OCI-LY7 (cell line): ENCODE data around the gene DDX20. TPM values are rescaled to one million over a fixed set of nuclear protein-coding genes. Genes with fewer than 3 reads are reported as not detected.

Source experiments
- BruUV-seq: library from RNA; stranded (reverse); fragments of 400-500 nt; replicated peaks from 2 replicates; lab custom pipeline; 2021; lab: Mats Ljungman, UMichigan
- CTCF ChIA-PET: fragments of 300-600 bp; sonication (Branson Sonifier 250); formaldehyde crosslinking; loops from one replicate; lab custom pipeline; 2022; ENCODE audit warnings: antibody characterized with exemption; ENCODE audit not compliant: unreplicated experiment; lab: Charles Lee
- POLR2A ChIA-PET: fragments of 300-600 bp; sonication (Branson Sonifier 250); formaldehyde crosslinking; loops from one replicate; lab custom pipeline; 2022; ENCODE audit warnings: antibody characterized with exemption; lab: Charles Lee
- DNase-seq: peaks from one replicate; pipeline ENCODE4 v3.0.0-alpha.2; 2015; ENCODE audit warnings: low spot score
- H2AFZ ChIP-seq: fragments of 200-600 bp; sonication (generic), shearing (Covaris generic); 2 replicates; pipeline ENCODE4 v1.6.1; 2014; ENCODE audit warnings: mild to moderate bottlenecking, antibody characterized with exemption, low read length, moderate library complexity
- H3K27ac ChIP-seq: fragments of 200-600 bp; sonication (generic); 2 replicates; pipeline ENCODE4 v1.5.1; 2014; ENCODE audit warnings: mixed run types, low read depth, mild to moderate bottlenecking, moderate library complexity, low read length, inconsistent platforms; ENCODE audit not compliant: poor library complexity, severe bottlenecking
- H3K36me3 ChIP-seq: fragments of 200-600 bp; sonication (generic); 2 replicates; pipeline ENCODE4 v1.6.1; 2014; ENCODE audit warnings: mild to moderate bottlenecking, antibody characterized with exemption, low read length, moderate library complexity, mixed read lengths; ENCODE audit not compliant: insufficient read depth
- H3K4me1 ChIP-seq: fragments of 200-600 bp; sonication (generic); 2 replicates; pipeline ENCODE4 v1.5.1; 2014; ENCODE audit warnings: mild to moderate bottlenecking, low read length; ENCODE audit not compliant: insufficient read depth, poor library complexity, severe bottlenecking
- H3K4me2 ChIP-seq: fragments of 200-600 bp; sonication (generic); 2 replicates; pipeline ENCODE4 v1.6.1; 2014; ENCODE audit warnings: mild to moderate bottlenecking, low read length
- H3K4me3 ChIP-seq: fragments of 200-600 bp; sonication (generic); 2 replicates; pipeline ENCODE4 v1.5.1; 2014; ENCODE audit warnings: mild to moderate bottlenecking, low read depth, low read length; ENCODE audit not compliant: poor library complexity, severe bottlenecking
- H3K79me2 ChIP-seq: fragments of 200-600 bp; sonication (generic); 2 replicates; pipeline ENCODE4 v1.6.1; 2016; ENCODE audit warnings: low read depth, mild to moderate bottlenecking, low read length, moderate library complexity, mixed read lengths; ENCODE audit not compliant: insufficient read depth
- H3K9me2 ChIP-seq: fragments of 200-600 bp; sonication (generic); 2 replicates; pipeline ENCODE4 v1.6.1; 2016; ENCODE audit warnings: mild to moderate bottlenecking, low read length, mixed read lengths; ENCODE audit not compliant: insufficient read depth
- H3K9me3 ChIP-seq: fragments of 200-600 bp; sonication (generic); 2 replicates; pipeline ENCODE4 v1.6.1; 2014; ENCODE audit warnings: mild to moderate bottlenecking, mixed run types, low read length, mixed read lengths
- H4K20me1 ChIP-seq: fragments of 200-600 bp; sonication (generic); 2 replicates; pipeline ENCODE4 v1.6.1; 2014; ENCODE audit warnings: mild to moderate bottlenecking, antibody characterized with exemption, low read length, moderate library complexity, mixed read lengths; ENCODE audit not compliant: insufficient read depth
- CTCF ChIP-seq: fragments of 200-600 bp; sonication (generic); conservative IDR thresholded peaks from 2 replicates; pipeline ENCODE4 v1.5.1; 2014; ENCODE audit warnings: mild to moderate bottlenecking, antibody characterized with exemption, low read length, moderate library complexity, mixed read lengths
- EZH2phosphoT487 ChIP-seq: fragments of 200-600 bp; sonication (generic); IDR thresholded peaks from 2 replicates; pipeline ENCODE4 v1.6.1; 2018; ENCODE audit warnings: low read depth, borderline replicate concordance, mild to moderate bottlenecking, mixed run types, antibody characterized with exemption, low read length, moderate library complexity, mixed read lengths
- intact Hi-C: fragments of 100-400 bp; cut with micrococcal nuclease; formaldehyde crosslinking; loops from one replicate; pipeline ENCODE4 v1.10.0; 2022; ENCODE audit not compliant: unreplicated experiment
- total RNA-seq, 2 experiments: library from RNA; depleted of rRNA in 1 of 2; stranded (reverse); fragments of >200 nt in 1 of 2; shearing (Covaris generic) in 1 of 2; gene quantifications; 2 replicates each; pipeline ENCODE4 v1.2.3, GENCODE V29; 2014 to 2022

Gene DDX20
- total RNA-seq, 2 experiments from 2014 or later = 30.0 to 32.9 TPM

GRCh38 chr1:111789666-111790316 is 34.1 kb downstream of the DDX20 start:
- H2AFZ ChIP-seq = no peak overlapping the region
- no peak for TF ChIP-seq CTCF
- no peak for TF ChIP-seq EZH2phosphoT487
- DNase-seq = no peak
- no peaks in the 10 kb centered on the region for H3K9me3 ChIP-seq
- no peak overlapping the region for H3K4me3 ChIP-seq
- POLR2A ChIA-PET = interaction anchor here (0.6 to 0.8 kb wide), 2 partner anchors 127 to 576 kb away, joined by 3 read pairs; no protein-coding TSS in a partner anchor
- no peaks in the 10 kb centered on the region for H3K4me1 ChIP-seq
- CTCF ChIA-PET = no interaction called here
- no peak overlapping the region for H3K4me2 ChIP-seq
- no peak overlapping the region for H3K27ac ChIP-seq
- H4K20me1 ChIP-seq = no peaks in the 10 kb centered on the region
- H3K36me3 ChIP-seq = no peaks in the 10 kb centered on the region
- no peaks in the 10 kb centered on the region for H3K9me2 ChIP-seq
- no peaks in the 10 kb centered on the region for H3K79me2 ChIP-seq
- no TSS peak for BruUV-seq
- intact Hi-C loops = no loop called here

- no peak for TF ChIP-seq CTCF
- no peak for TF ChIP-seq EZH2phosphoT487
- intact Hi-C loops = no loop called here
- no peak overlapping the region for H2AFZ ChIP-seq
- no peaks in the 10 kb centered on the region for H3K36me3 ChIP-seq
- no peak overlapping the region for H3K4me2 ChIP-seq
- H3K27ac ChIP-seq = no peak overlapping the region
- BruUV-seq = no TSS peak
- H4K20me1 ChIP-seq = no peaks in the 10 kb centered on the region
- no peak for DNase-seq
- no peak overlapping the region for H3K4me3 ChIP-seq
- H3K4me1 ChIP-seq = no peaks in the 10 kb centered on the region
- ChIA-PET CTCF (no interaction called here), POLR2A (no interaction called here)
- H3K9me3 ChIP-seq = no peaks in the 10 kb centered on the region
- H3K79me2 ChIP-seq = no peaks in the 10 kb centered on the region
- no peaks in the 10 kb centered on the region for H3K9me2 ChIP-seq
Observed at GRCh38 chr1:111791776-111792175, 36.1 kb downstream of the DDX20 start.

- Histone ChIP-seq H3K36me3 (no peaks in the 10 kb centered on the region), H4K20me1 (no peaks in the 10 kb centered on the region), H3K79me2 (no peaks in the 10 kb centered on the region), H3K4me3 (no peak overlapping the region), H3K9me3 (no peaks in the 10 kb centered on the region), H3K27ac (no peak overlapping the region), H3K4me1 (no peaks in the 10 kb centered on the region), H2AFZ (no peak overlapping the region), H3K4me2 (no peak overlapping the region), H3K9me2 (no peaks in the 10 kb centered on the region)
- ChIA-PET POLR2A (interaction anchor here (0.7 kb wide), 1 partner anchor 352 kb away, joined by 3 read pairs; no protein-coding TSS in a partner anchor), CTCF (no interaction called here)
- intact Hi-C loops = no loop called here
- no peak for DNase-seq
- no TSS peak for BruUV-seq
- TF ChIP-seq EZH2phosphoT487 (no peak), CTCF (no peak)
Observed at GRCh38 chr1:111792249-111792648, 36.5 kb downstream of the DDX20 start.
